GM10847 (cell line): Measurements from ENCODE around the gene SRGAP3.

Experiments
- POLR2A ChIP-seq: IDR thresholded peaks from 2 replicates; pipeline ENCODE4 v1.6.1; 2011; ENCODE audit not compliant: insufficient read length; ENCODE audit errors: extremely low read depth

SRGAP3 gene

GRCh38 chr3:9161811-9162210, 87.6 kb downstream of the SRGAP3 start:
- TF ChIP-seq POLR2A = no peak

- TF ChIP-seq POLR2A = no peak
Observed at GRCh38 chr3:9161298-9161697, 88.1 kb downstream of the SRGAP3 start.

- no peak for TF ChIP-seq POLR2A
Observed at GRCh38 chr3:9158865-9159630, 90.4 kb downstream of the SRGAP3 start.

- TF ChIP-seq POLR2A = no peak
Observed at GRCh38 chr3:9157651-9158362, 91.6 kb downstream of the SRGAP3 start.

- TF ChIP-seq POLR2A = no peak
Observed at GRCh38 chr3:9156604-9157003, 92.8 kb downstream of the SRGAP3 start.

GRCh38 chr3:9155028-9155427, 94.4 kb downstream of the SRGAP3 start:
- no peak for TF ChIP-seq POLR2A

- no peak for TF ChIP-seq POLR2A
Observed at GRCh38 chr3:9153904-9154619, 95.4 kb downstream of the SRGAP3 start.

- TF ChIP-seq POLR2A = no peak
Observed at GRCh38 chr3:9151240-9151639, 98.2 kb downstream of the SRGAP3 start.

GRCh38 chr3:9149566-9149965, 99.9 kb downstream of the SRGAP3 start:
- no peak for TF ChIP-seq POLR2A

GRCh38 chr3:9147896-9148266, 101.6 kb downstream of the SRGAP3 start:
- no peak for TF ChIP-seq POLR2A

- TF ChIP-seq POLR2A = no peak
Observed at GRCh38 chr3:9147215-9147895, 102.1 kb downstream of the SRGAP3 start.

GRCh38 chr3:9146367-9147071, 102.9 kb downstream of the SRGAP3 start:
- no peak for TF ChIP-seq POLR2A

- no peak for TF ChIP-seq POLR2A
Observed at GRCh38 chr3:9143184-9143583, 106.3 kb downstream of the SRGAP3 start.

GRCh38 chr3:9142362-9142761, 107.1 kb downstream of the SRGAP3 start:
- no peak for TF ChIP-seq POLR2A

- no peak for TF ChIP-seq POLR2A
Observed at GRCh38 chr3:9141928-9142289, 107.5 kb downstream of the SRGAP3 start.
